ENCODE measurements around the gene MYO1F.
"Not testable (repeated sequence)": the region's sequence is repeated elsewhere in the genome, so short reads cannot be mapped to it uniquely, and the experiment has no call there.

Gene MYO1F

DNA sequence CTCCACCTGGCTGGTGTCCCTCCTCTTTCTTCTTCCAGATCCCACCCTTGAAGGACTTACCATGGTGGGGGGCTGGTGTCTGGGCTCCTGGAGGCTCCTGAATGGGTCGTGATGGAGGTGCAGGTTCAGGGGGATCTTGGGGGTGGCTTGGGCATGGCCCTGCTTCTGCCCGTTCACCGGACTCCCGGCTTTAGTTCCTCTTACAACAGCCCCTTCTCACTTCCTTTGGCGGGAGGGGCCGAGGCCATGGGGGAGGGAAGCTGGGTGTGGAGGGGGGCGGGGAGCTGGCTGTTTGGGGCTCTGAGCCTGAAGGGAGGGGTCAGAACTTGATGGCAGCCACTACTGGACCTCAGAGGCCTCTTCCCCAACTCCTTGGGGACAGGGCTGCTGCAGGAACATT lies at the start of gene MYO1F:
Gene MYO1F, minus strand, starts transcription at position 196 of the 400 bp plus-strand sequence. Its CDS starts 133 bp downstream, at position 63.
- DNase-seq (ENCODE audit: low spot score): peak; percentile 76
- TF ChIP-seq, protein P1, sequence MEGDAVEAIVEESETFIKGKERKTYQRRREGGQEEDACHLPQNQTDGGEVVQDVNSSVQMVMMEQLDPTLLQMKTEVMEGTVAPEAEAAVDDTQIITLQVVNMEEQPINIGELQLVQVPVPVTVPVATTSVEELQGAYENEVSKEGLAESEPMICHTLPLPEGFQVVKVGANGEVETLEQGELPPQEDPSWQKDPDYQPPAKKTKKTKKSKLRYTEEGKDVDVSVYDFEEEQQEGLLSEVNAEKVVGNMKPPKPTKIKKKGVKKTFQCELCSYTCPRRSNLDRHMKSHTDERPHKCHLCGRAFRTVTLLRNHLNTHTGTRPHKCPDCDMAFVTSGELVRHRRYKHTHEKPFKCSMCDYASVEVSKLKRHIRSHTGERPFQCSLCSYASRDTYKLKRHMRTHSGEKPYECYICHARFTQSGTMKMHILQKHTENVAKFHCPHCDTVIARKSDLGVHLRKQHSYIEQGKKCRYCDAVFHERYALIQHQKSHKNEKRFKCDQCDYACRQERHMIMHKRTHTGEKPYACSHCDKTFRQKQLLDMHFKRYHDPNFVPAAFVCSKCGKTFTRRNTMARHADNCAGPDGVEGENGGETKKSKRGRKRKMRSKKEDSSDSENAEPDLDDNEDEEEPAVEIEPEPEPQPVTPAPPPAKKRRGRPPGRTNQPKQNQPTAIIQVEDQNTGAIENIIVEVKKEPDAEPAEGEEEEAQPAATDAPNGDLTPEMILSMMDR (IDR thresholded peaks at IDR 0.05; ENCODE audit: extremely low read depth, missing control alignments): no peak

DNA sequence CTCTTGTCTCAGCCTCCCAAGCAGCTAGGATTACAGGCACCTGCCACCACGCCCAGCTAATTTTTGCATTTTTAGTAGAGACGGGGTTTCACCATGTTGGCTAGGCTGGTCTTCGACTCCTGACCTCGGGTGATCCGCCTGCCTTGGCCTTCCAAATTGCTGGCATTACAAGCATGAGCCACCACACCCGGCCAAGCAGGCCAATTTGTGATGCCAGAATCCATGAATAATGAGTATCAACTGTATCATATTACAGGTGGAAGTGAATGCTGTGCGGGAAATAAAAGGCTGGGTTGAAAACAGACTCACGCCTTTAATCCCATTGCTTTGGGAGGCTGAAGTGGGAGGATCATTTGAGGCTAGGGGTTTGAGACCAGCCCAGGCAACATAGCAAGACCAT lies 49.6 kb upstream of the MYO1F start:
- TF ChIP-seq, protein P1 (IDR thresholded peaks at IDR 0.05; ENCODE audit: extremely low read depth, missing control alignments): no peak
- no peak for DNase-seq (ENCODE audit: low spot score)

DNA sequence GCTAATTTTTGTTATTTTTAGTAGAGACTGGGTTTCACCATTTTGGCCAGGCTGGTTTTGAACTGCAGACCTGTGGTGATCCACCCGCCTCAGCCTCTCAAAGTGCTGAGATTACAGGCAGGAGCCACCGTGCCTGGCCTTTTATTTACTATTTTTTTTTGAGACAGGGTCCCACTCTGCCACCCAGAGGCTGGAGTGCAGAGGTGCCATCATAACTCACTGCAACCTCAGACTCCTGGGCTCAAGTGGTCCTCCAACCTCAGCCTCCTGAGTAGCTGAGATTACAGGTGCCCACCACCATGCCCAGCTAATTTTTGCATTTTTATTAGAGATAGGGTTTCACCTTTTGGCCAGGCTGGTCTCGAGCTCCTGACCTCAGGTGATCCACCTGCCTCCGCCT lies 45.6 kb upstream of the MYO1F start:
- not testable (repeated sequence) for DNase-seq (ENCODE audit: low spot score)

DNA sequence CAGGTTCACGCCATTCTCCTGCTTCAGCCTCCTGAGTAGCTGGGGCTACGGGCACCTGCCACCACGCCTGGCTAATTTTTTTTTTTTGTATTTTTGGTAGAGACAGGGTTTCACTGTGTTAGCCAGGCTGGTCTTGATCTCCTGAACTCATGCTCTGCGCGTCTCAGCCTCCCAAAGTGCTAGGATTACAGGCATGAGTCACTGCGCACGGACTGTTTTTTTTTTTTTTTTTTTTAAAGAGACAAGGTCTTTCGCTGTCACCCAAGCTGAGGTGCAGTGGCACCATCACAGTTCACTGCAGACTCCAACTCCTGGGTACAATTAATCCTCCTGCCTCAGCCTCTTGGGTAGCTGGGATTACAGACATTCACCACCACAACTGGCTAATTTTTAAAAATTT lies 41.5 kb upstream of the MYO1F start:
- no peak for DNase-seq (ENCODE audit: low spot score)
- TF ChIP-seq, protein P1 (IDR thresholded peaks at IDR 0.05; ENCODE audit: extremely low read depth, missing control alignments): no peak

DNA sequence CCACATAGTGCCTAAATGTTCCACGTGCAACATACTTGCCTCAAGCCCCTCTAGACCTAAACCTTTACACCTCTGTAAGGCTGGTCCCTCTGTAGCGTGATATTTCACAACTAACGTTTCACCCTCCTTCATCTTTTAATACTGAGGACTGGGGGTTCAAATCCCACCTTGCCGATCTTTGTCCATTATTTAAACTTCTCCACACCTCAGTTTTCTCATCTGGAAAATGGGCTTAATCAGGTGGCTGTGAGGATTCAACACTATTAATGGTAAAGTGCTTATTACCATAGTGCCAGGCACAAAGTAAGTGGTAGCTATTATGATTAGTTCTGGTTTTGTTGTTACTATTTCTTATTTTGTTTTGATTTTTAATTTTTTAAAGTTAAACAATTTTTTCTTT lies 40.7 kb upstream of the MYO1F start:
- no peak for DNase-seq (ENCODE audit: low spot score)
- TF ChIP-seq, protein P1 (IDR thresholded peaks at IDR 0.05; ENCODE audit: extremely low read depth, missing control alignments): no peak

DNA sequence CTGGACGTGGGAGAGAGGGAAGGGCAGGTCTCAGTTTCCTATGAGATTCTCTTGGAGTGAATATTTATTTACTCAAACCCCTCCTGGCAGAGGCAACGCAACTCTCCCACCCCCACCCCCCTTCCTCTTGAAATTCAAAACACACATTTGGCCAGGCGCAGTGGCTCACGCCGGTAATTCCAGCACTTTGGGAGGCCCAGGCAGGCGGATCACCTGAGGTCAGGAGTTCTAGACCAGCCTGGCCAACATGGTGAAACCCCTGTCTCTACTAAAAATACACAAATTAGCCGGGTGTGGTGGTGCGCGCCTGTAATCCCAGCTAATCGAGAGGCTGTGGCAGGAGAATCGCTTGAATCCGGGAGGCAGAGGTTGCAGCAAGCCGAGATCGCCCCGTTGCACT lies 40.1 kb upstream of the MYO1F start:
- DNase-seq (ENCODE audit: low spot score): not testable (repeated sequence)

DNA sequence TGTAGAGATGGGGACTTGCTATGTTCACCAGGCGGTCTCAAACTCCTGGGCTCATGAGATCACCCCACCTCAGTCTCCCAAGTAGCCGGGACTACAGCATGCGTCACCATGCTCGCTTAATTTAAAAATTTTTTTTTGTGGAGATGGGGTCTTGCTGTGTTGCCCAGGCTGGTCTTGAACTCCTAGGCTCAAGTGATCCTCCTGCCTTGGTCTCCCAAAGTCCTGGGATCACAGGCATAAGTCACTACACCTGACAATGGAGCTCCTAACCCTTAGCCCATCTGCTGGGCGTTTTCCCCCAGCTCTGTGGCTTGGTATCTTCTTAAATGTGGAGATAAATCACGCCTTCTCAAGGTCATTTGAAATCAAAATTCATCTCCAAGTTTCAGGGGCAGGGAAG lies 39.6 kb upstream of the MYO1F start:
- DNase-seq (ENCODE audit: low spot score): no peak
- TF ChIP-seq, protein P1 (IDR thresholded peaks at IDR 0.05; ENCODE audit: extremely low read depth, missing control alignments): no peak

DNA sequence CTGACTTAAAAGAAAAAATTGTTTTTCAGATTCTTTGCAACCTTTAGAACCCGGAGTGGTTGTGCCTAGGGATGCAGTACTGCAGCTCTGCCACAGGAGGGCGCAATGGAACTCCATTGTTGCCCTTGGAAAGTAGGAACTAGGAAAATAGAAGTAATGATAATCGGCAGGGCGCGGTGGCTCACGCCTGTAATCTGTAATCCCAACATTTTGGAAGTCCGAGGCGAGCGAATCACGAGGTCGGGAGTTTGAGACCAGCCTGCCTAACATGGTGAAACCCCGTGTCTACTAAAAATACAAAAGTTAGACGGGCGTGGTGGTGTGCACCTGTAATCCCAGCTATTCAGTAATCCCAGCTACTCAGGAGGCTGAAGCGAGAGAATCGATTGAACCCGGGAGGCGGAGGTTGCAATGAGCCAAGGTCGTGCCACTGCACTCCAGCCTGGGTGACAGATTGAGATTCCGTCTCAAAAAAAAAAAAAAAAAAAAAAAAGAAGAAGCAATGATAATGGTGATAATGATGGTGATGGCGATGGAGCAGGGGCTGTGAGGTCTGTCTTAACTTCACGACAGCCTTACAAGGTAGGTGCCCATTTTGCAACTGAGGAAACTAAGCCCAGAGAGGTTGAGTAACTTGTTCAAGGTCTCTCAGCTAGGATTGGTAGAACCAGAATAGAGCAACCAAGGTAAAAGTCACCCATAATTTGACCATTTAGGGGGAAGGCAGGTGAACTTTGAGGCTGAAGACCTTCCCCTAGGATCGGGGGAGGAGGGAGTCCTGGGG lies 38.8 kb upstream of the MYO1F start:
- TF ChIP-seq, protein P1 (IDR thresholded peaks at IDR 0.05; ENCODE audit: extremely low read depth, missing control alignments): peak; percentile 83
- peak; percentile 64 for DNase-seq (ENCODE audit: low spot score)

All from GM20000 (cell line).